ENCODE data around the gene SMAD9.

Gene SMAD9

DNA sequence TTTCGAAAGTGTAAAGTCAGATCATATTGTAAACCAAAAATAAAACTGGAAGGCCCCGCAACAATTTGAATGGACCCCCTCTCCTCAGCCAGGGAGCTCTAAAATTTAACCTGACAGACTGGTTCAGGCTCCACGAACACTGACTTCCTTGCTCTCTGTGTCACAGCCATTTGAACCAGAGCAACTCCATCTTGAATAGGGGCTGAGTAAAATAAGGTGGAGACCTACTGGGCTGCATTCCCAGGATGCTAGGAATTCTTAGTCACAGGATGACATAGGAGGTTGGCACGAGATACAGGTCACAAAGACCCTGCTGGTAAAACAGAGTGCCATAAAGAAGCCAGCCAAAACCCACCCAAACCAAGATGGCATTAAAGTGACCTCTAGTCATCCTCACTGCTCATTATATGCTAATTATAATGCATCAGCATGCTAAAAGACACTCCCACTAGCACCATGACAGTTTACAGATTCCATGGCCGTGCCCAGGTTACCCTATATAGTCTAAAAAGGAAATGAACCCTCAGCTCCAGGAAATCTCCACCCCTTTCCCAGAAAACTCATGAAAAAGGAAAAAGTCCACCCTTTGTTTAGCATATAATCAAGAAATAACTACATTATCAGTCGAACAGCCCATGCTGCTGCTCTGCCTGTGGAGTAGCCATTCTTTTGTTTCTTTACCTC lies 57.9 kb downstream of the SMAD9 start:
- no peak for DNase-seq

- no peak for DNase-seq
Observed at GRCh38 chr13:36859259-36859658, 60.8 kb downstream of the SMAD9 start.

GRCh38 chr13:36858290-36858689 lies 61.7 kb downstream of the SMAD9 start:
- no peak for DNase-seq

GRCh38 chr13:36857253-36857652 lies 62.8 kb downstream of the SMAD9 start:
- no peak for DNase-seq

DNA sequence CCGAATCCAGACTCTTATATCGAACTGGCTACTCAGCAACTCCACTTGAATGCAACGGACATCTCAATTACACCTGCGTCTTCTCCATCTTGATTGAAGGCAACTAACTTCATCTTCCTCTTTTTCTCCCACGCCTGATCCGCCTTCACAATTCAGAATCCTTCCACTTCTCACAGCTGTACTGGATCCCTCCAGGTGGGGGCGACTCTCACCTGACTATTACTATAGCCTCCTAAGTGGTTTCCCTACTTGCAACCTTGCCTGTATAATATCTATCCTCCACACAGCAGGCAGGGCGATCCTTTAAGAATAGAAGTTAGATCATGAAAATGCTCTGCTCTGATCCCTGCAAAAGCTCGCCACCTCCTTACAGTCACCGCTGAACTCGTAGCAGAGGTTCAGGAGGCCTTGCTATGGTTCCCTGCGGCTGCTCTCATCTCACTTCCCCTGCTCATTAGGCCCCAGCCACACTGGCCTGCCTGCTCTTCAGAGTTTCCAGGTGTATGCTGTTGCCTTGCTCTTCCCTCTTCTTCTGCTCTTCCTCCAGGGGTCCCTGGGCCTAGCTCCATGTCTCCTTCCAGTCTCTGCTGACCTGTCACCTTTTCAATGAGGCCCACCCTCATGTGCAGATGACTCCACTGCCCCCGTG lies 69.1 kb downstream of the SMAD9 start:
- no peak for DNase-seq

GRCh38 chr13:36848199-36848982 lies 71.6 kb downstream of the SMAD9 start:
- no peak for DNase-seq

GRCh38 chr13:36847606-36848005 lies 72.4 kb downstream of the SMAD9 start:
- DNase-seq = no peak

DNA sequence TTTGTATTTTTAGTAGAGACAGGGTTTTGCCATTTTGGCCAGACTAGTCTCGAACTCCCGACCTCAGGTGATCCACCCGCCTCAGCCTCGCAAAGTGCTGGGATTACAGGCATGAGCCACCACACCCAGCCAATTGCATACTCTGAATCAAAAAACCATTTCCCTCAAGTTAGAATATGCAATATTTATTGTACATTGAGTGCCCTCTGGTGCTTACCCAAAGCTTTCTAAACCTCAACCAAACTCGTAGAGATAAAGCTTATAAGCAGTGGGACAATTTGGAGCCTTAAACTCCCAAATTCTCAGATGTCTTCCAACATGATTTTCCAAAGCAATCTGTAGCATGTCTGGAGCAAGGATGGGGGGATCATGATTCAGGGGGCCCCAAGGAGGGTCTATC lies 78.6 kb downstream of the SMAD9 start:
- DNase-seq = no peak

DNA sequence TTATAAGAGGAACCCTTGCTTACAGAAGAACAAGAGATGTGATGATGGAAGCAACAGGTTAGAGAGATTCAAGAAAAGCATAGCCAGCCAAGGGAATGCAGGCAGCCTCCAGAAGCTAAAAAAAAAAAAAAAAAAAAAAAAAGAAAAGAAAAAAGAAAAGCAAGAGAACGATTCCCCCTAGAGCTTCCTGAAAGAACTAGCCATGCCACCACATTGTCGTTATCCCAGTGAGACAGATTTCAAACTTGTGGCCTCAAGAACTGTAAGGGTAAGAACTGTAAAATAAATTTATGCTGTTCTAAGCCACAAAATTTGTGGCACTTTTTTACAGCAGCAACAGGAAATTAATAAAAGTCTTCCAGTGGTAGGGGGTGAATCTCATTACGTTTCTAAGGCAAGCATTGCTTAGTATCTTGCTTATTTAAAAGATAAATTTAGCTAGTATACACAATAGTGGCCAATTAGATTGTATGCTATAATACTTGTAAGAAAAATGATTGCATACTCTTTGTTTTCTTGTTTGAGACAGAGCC lies 79.3 kb downstream of the SMAD9 start:
- no peak for DNase-seq

- no peak for DNase-seq
Observed at GRCh38 chr13:36839981-36840380, 80.1 kb downstream of the SMAD9 start.

GRCh38 chr13:36839281-36839680 lies 80.8 kb downstream of the SMAD9 start:
- no peak for DNase-seq

DNA sequence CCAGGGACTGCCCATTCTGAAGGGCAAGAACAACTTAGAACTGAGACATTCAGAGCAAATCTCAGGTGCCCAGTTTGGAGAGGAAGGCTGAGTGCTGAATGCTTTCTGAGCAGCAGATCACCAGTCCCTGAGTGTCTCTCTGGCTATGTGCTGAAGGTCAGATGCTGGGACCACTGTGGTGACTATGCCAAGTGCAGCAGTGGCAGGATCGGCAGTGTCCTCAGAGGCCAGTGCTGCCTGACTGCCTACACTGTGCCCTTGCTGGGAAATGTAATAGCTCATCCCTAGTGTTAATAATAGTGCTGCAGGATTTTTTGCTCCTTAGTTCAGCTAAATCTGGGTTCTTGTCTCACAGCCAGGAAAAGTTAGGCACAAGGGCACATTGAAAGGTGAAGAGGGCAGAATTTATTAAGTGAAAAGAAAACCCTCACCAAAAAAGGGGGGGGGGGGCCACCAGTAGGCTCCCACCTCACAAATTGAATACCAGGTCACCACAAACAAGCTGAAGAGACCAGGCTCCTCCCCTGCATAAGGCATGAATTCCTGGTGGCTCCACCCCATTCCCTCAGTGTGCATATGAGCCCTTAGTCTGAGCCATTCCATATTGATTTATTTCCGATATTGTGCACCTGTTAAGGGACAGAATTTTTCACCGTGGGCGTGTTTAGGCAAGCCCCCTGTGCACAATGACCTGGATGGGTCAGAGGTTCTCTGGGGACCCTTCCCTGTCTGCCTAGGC lies 82.5 kb downstream of the SMAD9 start:
- DNase-seq = no peak

GRCh38 chr13:36834299-36834698 lies 85.7 kb downstream of the SMAD9 start:
- DNase-seq = no peak

- DNase-seq = no peak
Observed at GRCh38 chr13:36831291-36831690, 88.7 kb downstream of the SMAD9 start.

GRCh38 chr13:36829753-36830152 lies 90.3 kb downstream of the SMAD9 start:
- no peak for DNase-seq

DNA sequence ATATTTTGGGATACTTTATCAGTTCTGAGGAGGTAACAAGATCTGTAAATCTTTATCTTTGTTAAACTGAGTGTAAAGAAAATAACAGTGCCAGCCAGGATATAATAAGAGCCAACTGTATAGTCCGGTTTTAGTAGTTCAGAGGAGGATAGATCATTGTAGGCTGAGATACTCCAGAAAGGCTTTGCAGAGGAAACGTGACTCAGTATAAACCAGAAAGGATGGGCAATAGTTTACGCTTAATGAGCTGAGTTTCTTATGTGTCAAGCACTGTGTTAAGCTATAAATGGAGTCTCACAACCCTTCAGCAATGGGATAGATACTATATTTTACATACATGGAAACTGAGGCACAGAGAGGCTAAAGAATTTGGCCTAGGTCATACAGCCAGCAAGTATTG lies 97.3 kb downstream of the SMAD9 start:
- DNase-seq = no peak

- DNase-seq = no peak
Observed at GRCh38 chr13:36820222-36820621, 99.8 kb downstream of the SMAD9 start.

DNA sequence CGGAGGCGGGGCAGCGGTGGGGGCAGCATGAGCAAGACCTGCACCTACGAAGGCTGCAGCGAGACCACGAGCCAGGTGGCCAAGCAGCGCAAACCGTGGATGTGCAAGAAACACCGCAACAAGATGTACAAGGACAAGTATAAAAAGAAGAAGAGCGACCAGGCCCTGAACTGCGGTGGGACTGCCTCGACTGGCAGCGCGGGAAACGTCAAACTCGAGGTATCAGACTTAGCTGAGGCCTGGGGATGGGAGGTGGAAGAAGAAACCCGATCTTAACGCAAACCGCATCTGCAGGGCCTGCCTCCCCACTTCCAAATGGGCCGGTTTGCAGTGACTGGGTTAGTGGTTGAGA lies 100.3 kb downstream of the SMAD9 start:
- peak; percentile 12 for DNase-seq

DNA sequence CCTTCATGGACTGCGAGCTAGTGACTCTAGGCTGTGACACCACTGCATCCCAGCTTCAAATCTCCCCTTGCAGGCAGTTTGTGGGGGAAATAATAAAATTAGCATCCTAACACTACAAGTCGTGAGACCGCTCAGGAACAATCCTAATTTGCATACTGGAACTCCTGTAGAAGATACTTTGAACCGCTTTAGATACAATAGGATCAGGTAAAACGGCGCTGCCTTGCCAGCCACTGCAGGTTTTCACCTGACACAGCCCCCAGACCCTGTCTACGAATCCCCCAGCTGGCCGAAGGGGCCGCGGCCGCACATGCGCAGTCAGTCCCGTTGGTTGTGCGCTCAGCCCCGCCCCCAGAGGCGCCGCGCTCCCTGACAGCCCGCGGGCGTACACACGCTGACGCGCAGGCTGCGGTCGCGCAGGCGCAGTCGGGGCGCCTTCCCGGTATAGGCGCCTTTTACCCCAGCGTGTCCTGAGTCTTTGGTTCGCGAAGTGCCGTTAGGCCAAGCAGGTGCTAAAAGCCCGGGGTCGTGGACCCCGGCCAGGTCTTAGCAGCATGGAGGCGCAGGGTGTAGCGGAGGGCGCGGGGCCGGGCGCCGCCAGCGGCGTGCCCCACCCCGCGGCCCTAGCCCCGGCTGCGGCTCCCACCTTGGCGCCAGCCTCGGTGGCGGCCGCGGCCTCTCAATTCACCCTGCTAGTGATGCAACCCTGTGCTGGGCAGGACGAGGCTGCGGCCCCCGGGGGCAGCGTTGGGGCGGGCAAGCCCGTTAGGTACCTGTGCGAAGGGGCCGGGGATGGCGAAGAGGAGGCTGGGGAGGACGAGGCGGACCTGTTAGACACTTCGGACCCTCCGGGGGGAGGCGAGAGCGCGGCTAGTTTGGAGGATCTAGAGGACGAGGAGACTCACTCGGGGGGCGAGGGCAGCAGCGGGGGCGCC lies 101.0 kb downstream of the SMAD9 start, which contains the start of gene RFXAP:
RFXAP (plus strand) TSS at position 419 of the 935 bp plus-strand sequence; CDS start at position 555, 136 bp downstream.
- peak; percentile 85 for DNase-seq

- no peak for DNase-seq
Observed at GRCh38 chr13:36817996-36818803, 101.8 kb downstream of the SMAD9 start.

GRCh38 chr13:36815062-36815461 lies 105.0 kb downstream of the SMAD9 start:
- DNase-seq = no peak

Measured in activated T-cell treated with anti-CD3 and anti-CD28 coated beads for 4 hours (primary cell).